ENCODE measurements around the gene FGF23.
A peak's percentile ranks its signal among the peaks of the same experiment; 100 is the strongest.
"Not testable (repeated sequence)": the region's sequence is repeated elsewhere in the genome, so short reads cannot be mapped to it uniquely, and the experiment has no call there.

Gene FGF23

GRCh38 chr12:4379405-4379804, at the start of gene FGF23:
Gene FGF23, minus strand, starts transcription at chr12:4379712. Its CDS starts 130 bp downstream, at chr12:4379582.
- DNase-seq (ENCODE audit: low read depth, low spot score), result no peak

- no peak for DNase-seq (ENCODE audit: low read depth, low spot score)
Observed at GRCh38 chr12:4424422-4424821, 44.9 kb upstream of the FGF23 start.

GRCh38 chr12:4423528-4424195, 44.1 kb upstream of the FGF23 start:
- no peak for DNase-seq (ENCODE audit: low read depth, low spot score)

- DNase-seq (ENCODE audit: low read depth, low spot score), result no peak
Observed at GRCh38 chr12:4422985-4423384, 43.5 kb upstream of the FGF23 start.

- peak; percentile 15 for DNase-seq (ENCODE audit: low read depth, low spot score)
Observed at GRCh38 chr12:4421590-4422031, 42.1 kb upstream of the FGF23 start.

- DNase-seq (ENCODE audit: low read depth, low spot score), result no peak
Observed at GRCh38 chr12:4420138-4420670, 40.7 kb upstream of the FGF23 start.

- DNase-seq (ENCODE audit: low read depth, low spot score), result no peak
Observed at GRCh38 chr12:4418913-4419312, 39.4 kb upstream of the FGF23 start.

- no peak for DNase-seq (ENCODE audit: low read depth, low spot score)
Observed at GRCh38 chr12:4417936-4418335, 38.4 kb upstream of the FGF23 start.

GRCh38 chr12:4417455-4417854, 37.9 kb upstream of the FGF23 start:
- no peak for DNase-seq (ENCODE audit: low read depth, low spot score)

GRCh38 chr12:4416276-4416675, 36.8 kb upstream of the FGF23 start:
- DNase-seq (ENCODE audit: low read depth, low spot score), result no peak

GRCh38 chr12:4412465-4412864, 33.0 kb upstream of the FGF23 start:
- DNase-seq (ENCODE audit: low read depth, low spot score), result no peak

- no peak for DNase-seq (ENCODE audit: low read depth, low spot score)
Observed at GRCh38 chr12:4412056-4412455, 32.5 kb upstream of the FGF23 start.

- no peak for DNase-seq (ENCODE audit: low read depth, low spot score)
Observed at GRCh38 chr12:4407136-4407535, 27.6 kb upstream of the FGF23 start.

GRCh38 chr12:4404877-4405637, 25.5 kb upstream of the FGF23 start:
- not testable (repeated sequence) for DNase-seq (ENCODE audit: low read depth, low spot score)

- DNase-seq (ENCODE audit: low read depth, low spot score), result no peak
Observed at GRCh38 chr12:4402996-4403395, 23.5 kb upstream of the FGF23 start.

GRCh38 chr12:4401117-4401516, 21.6 kb upstream of the FGF23 start:
- DNase-seq (ENCODE audit: low read depth, low spot score), result no peak

- no peak for DNase-seq (ENCODE audit: low read depth, low spot score)
Observed at GRCh38 chr12:4395818-4396217, 16.3 kb upstream of the FGF23 start.

- DNase-seq (ENCODE audit: low read depth, low spot score), result no peak
Observed at GRCh38 chr12:4393211-4393610, 13.7 kb upstream of the FGF23 start.

GRCh38 chr12:4392223-4392742, 12.8 kb upstream of the FGF23 start:
- DNase-seq (ENCODE audit: low read depth, low spot score), result no peak

GRCh38 chr12:4388662-4389061, 9.2 kb upstream of the FGF23 start:
- no peak for DNase-seq (ENCODE audit: low read depth, low spot score)

- DNase-seq (ENCODE audit: low read depth, low spot score), result no peak
Observed at GRCh38 chr12:4388032-4388431, 8.5 kb upstream of the FGF23 start.

- DNase-seq (ENCODE audit: low read depth, low spot score), result no peak
Observed at GRCh38 chr12:4387607-4388006, 8.1 kb upstream of the FGF23 start.

GRCh38 chr12:4386801-4387200, 7.3 kb upstream of the FGF23 start:
- no peak for DNase-seq (ENCODE audit: low read depth, low spot score)

Measured in smooth muscle cell of the brain vasculature (primary cell).